Testis (tissue), 2 donors: ENCODE data around the gene SCT.

Experiments
- POLR2A ChIP-seq: fragments of 450-650 bp; IDR thresholded peaks from one replicate; pipeline ENCODE4 v1.6.1; 2017; ENCODE audit warnings: antibody characterized with exemption, mild to moderate bottlenecking, moderate library complexity
- TF ChIP-seq, protein P1 (sequence below), 3 experiments: fragments of 450-650 bp in 2 of 3; fragments of 200-600 bp in 1 of 3; sonication (generic) in 1 of 3; IDR thresholded peaks; one replicate each; pipeline ENCODE4 v1.5.1; 2016 to 2019; ENCODE audit warnings: antibody characterized with exemption in 3 of 3, mild to moderate bottlenecking in 2 of 3, moderate library complexity in 1 of 3

DNA sequence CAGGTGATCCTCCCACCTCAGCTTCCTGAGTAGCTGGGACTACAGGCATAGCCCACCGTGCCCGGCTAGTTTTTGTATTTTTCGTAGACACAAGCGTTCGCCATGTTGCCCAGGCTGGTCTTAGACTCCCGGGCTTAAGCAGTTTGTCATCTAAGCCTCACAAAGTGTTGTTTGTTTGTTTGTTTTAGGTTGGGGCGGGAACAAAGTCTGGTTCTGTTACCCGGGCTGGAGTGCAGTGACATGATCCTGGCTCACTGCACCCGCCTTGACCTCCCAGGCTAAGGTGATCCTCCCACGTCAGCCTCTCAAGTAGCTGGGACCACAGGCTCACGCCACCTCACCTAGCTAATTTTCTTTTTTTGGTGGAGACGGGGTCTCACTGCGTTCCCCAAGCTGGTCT lies 23.8 kb downstream of the SCT start:
- no peak for TF ChIP-seq POLR2A
- TF ChIP-seq, protein P1, sequence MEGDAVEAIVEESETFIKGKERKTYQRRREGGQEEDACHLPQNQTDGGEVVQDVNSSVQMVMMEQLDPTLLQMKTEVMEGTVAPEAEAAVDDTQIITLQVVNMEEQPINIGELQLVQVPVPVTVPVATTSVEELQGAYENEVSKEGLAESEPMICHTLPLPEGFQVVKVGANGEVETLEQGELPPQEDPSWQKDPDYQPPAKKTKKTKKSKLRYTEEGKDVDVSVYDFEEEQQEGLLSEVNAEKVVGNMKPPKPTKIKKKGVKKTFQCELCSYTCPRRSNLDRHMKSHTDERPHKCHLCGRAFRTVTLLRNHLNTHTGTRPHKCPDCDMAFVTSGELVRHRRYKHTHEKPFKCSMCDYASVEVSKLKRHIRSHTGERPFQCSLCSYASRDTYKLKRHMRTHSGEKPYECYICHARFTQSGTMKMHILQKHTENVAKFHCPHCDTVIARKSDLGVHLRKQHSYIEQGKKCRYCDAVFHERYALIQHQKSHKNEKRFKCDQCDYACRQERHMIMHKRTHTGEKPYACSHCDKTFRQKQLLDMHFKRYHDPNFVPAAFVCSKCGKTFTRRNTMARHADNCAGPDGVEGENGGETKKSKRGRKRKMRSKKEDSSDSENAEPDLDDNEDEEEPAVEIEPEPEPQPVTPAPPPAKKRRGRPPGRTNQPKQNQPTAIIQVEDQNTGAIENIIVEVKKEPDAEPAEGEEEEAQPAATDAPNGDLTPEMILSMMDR (IDR thresholded peaks at IDR 0.05): no peak
